Measurements from ENCODE around the gene ZCCHC7. TPM values are rescaled to one million over a fixed set of nuclear protein-coding genes. Genes with fewer than 3 reads are reported as not detected.

ZCCHC7 gene
- total and polyA plus RNA-seq, 9 of the 15 experiments (the other 6 are each of a cell fraction or from before 2014, with no cell fraction given): 34.1 to 68.9 (median 48.8) TPM

DNA sequence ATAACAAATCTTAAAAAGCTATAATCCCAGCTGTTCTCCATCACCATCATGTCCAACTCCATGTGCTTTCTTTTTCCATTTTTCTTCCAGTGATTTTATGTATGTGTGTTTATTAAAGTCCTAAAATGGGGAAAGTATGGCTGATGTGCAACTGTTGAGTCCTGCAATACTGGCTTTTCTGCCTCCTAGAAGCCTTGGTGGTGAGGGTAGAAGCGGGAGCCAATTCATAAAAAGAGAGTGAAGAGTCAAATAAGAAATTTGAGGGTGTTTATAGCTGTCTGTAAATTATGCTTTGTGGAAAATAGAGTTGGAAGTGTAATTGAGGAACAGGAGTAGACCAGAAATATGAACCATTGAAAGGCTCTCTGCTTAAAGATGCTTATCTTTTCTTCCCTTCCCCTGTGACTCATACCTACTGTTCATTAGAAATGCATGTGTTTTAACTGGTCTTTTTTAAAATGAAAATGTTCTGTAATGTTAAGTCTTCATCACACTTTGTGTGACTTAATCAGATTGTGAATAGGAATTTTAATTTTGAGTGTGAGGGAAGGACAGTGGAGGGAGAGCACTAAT, 80.1 kb downstream of the ZCCHC7 start (continued):
- TF ChIP-seq, protein P1, sequence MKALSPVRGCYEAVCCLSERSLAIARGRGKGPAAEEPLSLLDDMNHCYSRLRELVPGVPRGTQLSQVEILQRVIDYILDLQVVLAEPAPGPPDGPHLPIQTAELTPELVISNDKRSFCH (CRISPR knock-in tag; IDR thresholded peaks at IDR 0.05): 0 out of 2 replicates have a peak, but pooled peaks have one; percentile 49
- TF ChIP-seq, protein P1 (tag; IDR thresholded peaks at IDR 0.05): 0 out of 2 replicates have a peak, but pooled peaks have one; percentile 28
- TF ChIP-seq, protein P2, sequence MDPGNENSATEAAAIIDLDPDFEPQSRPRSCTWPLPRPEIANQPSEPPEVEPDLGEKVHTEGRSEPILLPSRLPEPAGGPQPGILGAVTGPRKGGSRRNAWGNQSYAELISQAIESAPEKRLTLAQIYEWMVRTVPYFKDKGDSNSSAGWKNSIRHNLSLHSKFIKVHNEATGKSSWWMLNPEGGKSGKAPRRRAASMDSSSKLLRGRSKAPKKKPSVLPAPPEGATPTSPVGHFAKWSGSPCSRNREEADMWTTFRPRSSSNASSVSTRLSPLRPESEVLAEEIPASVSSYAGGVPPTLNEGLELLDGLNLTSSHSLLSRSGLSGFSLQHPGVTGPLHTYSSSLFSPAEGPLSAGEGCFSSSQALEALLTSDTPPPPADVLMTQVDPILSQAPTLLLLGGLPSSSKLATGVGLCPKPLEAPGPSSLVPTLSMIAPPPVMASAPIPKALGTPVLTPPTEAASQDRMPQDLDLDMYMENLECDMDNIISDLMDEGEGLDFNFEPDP (CRISPR knock-in tag; IDR thresholded peaks at IDR 0.05): 0 out of 2 replicates have a peak, but pooled peaks have one; percentile 15
- no peak for TF ChIP-seq ZNF551 (CRISPR knock-in tag; IDR thresholded peaks at IDR 0.05)
- peak; percentile 37; the same call in 1 of the 2 replicates for TF ChIP-seq RNF2 (IDR thresholded peaks at IDR 0.05)
- TF ChIP-seq DMBX1 (CRISPR knock-in tag; IDR thresholded peaks at IDR 0.05; ENCODE audit: borderline replicate concordance): peak; percentile 80
- TF ChIP-seq, protein P3, sequence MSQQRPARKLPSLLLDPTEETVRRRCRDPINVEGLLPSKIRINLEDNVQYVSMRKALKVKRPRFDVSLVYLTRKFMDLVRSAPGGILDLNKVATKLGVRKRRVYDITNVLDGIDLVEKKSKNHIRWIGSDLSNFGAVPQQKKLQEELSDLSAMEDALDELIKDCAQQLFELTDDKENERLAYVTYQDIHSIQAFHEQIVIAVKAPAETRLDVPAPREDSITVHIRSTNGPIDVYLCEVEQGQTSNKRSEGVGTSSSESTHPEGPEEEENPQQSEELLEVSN (IDR thresholded peaks at IDR 0.05; ENCODE audit: borderline replicate concordance in 1 of 2, extremely low read depth in 1 of 2, insufficient read depth in 1 of 2, insufficient read length in 1 of 2, low read depth in 1 of 2, low read length in 1 of 2, poor library complexity in 1 of 2, severe bottlenecking in 1 of 2): no peak
- TF ChIP-seq GATA2 (CRISPR knock-in tag; IDR thresholded peaks at IDR 0.05): peak; percentile 91
- TF ChIP-seq YY1 (IDR thresholded peaks at IDR 0.05; ENCODE audit: borderline replicate concordance in 1 of 3, control insufficient read depth in 1 of 3, extremely low read depth in 1 of 3, insufficient read depth in 3 of 3, insufficient read length in 1 of 3, insufficient replicate concordance in 2 of 3, low read depth in 1 of 3, low read length in 2 of 3): peak in 1 of 3 experiments; percentile 48
- TF ChIP-seq, protein P4, sequence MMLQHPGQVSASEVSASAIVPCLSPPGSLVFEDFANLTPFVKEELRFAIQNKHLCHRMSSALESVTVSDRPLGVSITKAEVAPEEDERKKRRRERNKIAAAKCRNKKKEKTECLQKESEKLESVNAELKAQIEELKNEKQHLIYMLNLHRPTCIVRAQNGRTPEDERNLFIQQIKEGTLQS (IDR thresholded peaks at IDR 0.05): no peak
- TF ChIP-seq, protein P4 (CRISPR knock-in tag; conservative IDR thresholded peaks at IDR 0.05): peak; percentile 85; the same call in 1 of the 2 replicates
- TF ChIP-seq POLR3A (IDR thresholded peaks at IDR 0.05; ENCODE audit: borderline replicate concordance, extremely low read depth, insufficient read depth, insufficient read length): no peak
- TF ChIP-seq, protein P5, sequence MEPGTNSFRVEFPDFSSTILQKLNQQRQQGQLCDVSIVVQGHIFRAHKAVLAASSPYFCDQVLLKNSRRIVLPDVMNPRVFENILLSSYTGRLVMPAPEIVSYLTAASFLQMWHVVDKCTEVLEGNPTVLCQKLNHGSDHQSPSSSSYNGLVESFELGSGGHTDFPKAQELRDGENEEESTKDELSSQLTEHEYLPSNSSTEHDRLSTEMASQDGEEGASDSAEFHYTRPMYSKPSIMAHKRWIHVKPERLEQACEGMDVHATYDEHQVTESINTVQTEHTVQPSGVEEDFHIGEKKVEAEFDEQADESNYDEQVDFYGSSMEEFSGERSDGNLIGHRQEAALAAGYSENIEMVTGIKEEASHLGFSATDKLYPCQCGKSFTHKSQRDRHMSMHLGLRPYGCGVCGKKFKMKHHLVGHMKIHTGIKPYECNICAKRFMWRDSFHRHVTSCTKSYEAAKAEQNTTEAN (CRISPR knock-in tag; IDR thresholded peaks at IDR 0.05): no peak
- TF ChIP-seq, protein P6, sequence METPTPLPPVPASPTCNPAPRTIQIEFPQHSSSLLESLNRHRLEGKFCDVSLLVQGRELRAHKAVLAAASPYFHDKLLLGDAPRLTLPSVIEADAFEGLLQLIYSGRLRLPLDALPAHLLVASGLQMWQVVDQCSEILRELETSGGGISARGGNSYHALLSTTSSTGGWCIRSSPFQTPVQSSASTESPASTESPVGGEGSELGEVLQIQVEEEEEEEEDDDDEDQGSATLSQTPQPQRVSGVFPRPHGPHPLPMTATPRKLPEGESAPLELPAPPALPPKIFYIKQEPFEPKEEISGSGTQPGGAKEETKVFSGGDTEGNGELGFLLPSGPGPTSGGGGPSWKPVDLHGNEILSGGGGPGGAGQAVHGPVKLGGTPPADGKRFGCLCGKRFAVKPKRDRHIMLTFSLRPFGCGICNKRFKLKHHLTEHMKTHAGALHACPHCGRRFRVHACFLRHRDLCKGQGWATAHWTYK (CRISPR knock-in tag; IDR thresholded peaks at IDR 0.05): peak; percentile 6; the same call in 1 of the 2 replicates
- TF ChIP-seq NR2C1 (IDR thresholded peaks at IDR 0.05): 0 out of 2 replicates have a peak, but pooled peaks have one; percentile 4
- TF ChIP-seq NR2C1 (tag; IDR thresholded peaks at IDR 0.05): peak; percentile 10; the same call in 1 of the 2 replicates
- peak; percentile 81; the same call in 1 of the 2 replicates for TF ChIP-seq GTF2A2 (tag; IDR thresholded peaks at IDR 0.05)
- TF ChIP-seq PTRF (tag; IDR thresholded peaks at IDR 0.05): peak; percentile 66; the same call in 1 of the 2 replicates
